Dermis microvascular lymphatic vessel endothelial cell (primary cell): ENCODE measurements around the gene VEZF1. TPM values are rescaled to one million over a fixed set of nuclear protein-coding genes. Genes with fewer than 3 reads are reported as not detected.

Experiments used
- DNase-seq, 2 donors: peaks; one replicate each; pipeline versions ENCODE4 v3.0.0 to v3.0.0-alpha.2; 2010; ENCODE audit warnings: low read depth in 2 of 2
- total RNA-seq: library from RNA; depleted of rRNA; stranded (reverse); fragments of >200 nt; gene quantifications from 2 replicates; pipeline ENCODE4 v1.2.1, GENCODE V29; 2014

VEZF1 gene, protein sequence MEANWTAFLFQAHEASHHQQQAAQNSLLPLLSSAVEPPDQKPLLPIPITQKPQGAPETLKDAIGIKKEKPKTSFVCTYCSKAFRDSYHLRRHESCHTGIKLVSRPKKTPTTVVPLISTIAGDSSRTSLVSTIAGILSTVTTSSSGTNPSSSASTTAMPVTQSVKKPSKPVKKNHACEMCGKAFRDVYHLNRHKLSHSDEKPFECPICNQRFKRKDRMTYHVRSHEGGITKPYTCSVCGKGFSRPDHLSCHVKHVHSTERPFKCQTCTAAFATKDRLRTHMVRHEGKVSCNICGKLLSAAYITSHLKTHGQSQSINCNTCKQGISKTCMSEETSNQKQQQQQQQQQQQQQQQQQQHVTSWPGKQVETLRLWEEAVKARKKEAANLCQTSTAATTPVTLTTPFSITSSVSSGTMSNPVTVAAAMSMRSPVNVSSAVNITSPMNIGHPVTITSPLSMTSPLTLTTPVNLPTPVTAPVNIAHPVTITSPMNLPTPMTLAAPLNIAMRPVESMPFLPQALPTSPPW
- total RNA-seq, result 22.9 and 31.0 TPM in 2 replicates

DNA sequence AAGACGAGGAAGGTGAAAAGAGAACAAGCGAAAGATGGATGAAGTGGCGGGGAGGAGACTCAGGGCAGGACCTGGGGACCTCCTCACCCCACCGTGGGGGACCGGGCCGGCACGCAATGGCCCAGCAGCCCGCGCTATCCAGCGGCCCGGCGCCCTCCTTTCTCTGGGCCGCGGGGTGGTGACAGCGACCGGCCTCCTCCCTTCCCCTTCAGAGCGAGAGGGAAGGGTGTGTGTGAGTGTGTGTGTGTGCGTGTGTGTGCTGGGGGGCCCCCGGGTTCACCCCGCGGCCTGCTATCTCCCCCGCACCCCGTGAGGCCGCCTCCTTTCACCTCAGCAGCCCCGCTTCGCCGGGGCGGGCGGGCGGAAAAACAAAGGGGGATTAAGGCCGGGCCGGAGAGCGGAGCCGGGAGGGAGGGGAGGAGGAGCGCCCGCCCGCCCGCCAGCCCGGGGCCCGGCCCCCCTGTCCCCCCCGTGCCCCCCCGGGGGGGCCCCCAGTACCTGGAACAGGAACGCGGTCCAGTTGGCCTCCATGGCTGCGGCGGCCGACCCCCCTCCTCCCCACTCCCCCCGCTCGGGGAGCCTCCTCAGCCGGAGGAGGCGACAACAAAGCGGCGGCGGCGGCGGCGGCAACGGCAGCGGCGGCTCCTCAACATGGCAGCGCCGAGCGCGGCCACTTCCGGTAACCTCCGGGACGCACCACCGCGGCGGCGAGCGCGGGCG is at the start of gene VEZF1:
TSS of gene VEZF1 (minus strand) at position 674 of the 720 bp plus-strand sequence. CDS start at position 531, 143 bp downstream.
- peak in 1 of 2 donors; percentile 65 for DNase-seq

DNA sequence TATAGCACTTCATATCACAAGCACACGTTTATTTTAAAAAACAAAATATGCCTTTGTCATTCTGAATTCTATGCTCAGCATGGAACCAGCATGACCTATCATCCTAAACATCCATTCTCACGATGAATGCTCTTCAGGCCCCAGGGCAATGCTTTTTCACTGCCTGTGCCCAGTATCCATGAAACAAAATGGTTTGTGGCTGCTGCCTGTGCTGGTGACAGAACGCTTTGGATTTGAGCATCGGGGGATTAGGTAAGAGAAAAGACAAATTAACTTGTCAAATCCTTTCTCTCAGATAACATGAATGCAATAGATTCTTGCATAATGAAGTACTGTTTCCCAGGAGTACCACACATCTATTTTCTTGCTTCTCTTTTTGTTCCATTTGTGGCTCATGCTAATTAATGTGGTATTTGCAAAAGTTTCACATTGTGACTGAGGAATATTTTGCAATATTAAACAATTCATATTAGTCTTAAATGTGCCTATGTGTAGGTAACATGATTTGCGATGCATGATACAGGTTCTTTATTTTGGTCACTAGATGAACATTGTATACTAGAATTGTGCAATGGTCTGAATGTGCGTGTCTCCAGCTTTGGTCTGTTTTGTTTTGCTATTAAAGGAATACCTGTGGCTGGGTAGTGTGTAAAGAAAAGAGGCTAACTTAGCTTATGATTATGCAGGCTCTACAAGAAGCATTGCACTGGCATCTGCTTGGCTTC is 44.8 kb upstream of the VEZF1 start:
- DNase-seq, result no peak

DNA sequence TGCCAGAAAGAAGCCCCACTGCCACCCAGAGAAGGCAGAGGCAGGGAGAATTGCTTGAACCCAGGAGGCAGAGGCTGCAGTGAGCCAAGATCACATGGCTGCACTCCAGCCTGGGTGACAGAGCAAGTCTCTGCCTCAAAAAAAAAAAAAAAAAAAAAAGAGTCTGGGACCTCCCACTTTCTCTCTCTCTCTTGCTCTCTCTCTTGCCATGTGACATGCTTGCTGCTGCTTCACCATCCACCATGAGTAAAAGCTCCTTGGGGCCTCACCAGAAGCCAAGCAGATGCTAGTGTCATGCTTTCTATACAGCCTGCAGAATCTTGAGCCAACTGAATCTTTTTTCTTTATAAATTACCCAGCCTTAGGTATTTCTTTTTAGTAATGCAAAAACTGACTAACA is 40.5 kb upstream of the VEZF1 start:
- no peak for DNase-seq

DNA sequence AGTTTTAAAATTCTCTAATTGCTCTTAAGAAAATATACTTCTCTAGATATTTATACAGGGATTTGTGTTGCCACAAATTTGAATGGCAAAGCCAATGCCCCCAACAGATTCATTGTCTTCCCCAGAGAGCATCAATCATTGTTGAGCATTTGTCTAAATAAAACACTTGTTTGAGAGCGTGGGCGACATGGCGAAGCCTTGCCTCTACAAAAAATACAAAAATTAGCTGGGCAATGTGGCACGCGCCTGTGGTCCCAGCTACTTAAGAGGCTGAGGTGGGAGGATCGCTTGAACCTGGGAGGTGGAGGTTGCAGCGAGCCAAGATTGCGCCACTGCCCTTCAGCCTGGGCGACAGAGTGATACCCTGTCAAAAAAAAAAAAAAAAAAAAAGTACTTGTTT is 32.3 kb upstream of the VEZF1 start:
- DNase-seq, result no peak

DNA sequence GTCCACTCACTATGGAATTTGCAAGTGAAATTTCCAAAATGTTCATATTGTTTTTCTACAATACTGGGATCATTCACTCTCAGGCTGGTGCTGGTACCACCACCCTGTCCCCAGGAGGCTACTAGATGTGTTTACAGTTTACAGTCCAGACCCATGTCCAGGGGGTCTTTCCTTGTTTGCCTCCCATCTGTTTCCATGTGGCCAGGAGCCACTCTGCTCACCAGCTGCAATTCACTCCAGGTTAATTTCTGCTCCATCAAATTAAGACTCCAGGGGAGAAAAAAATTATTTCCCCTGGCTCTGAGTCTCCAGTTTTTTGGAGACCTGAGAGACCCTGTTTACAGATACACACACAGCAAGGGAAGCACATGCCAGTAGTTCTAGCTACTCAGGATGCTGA is 31.5 kb upstream of the VEZF1 start:
- no peak for DNase-seq

DNA sequence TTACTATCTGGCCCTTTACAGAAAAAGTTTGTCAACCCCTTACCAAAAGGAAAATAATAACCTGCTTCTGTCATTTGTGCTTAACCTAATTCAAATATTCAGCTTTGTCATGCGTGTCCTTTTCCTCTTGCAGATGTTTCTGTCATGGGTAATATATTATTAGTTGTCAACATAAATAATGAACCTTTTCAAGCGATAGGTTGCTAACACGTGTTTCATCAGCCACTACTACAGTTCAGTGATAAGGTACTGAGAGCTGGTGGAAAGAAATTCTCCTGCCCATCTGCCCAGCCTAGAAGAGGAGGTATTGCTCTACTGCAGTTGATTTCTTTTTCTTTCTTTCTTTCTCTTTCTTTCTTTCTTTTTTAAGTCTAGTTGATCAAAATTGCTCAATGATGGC is 31.0 kb upstream of the VEZF1 start:
- no peak for DNase-seq

DNA sequence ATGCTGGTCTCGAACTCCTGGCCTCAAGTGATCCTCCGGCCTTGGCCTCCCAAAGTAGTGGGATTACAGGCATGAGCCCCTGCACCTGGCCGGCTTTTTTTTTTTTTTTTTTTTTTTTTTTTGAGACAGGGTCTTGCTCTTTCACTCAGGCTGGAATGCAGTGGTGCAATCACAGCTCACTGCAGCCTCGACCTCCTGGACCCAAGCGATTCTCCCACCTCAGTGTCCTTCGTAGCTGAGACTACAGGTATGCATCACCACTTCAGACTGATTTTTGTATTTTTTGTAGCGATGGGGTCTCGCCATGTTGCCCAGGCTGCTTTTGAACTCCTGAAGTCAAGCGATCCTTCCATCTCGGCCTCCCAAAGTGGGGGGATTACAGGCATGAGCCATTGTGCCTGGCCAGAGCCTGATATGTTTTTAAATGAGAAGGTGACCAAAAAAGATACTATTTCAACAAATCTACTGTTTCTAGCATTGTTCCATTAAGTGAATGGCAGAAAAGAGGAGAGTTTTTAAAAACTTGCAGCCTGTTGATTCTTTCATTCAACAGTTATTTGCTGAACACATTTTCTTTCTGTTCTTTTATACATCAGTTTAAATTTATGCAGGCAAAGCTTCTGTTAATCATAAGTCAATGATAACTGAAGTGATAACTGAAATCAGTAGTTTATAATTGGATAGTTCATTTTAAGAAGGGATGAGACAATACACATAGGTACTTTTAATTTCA is 22.2 kb upstream of the VEZF1 start:
- DNase-seq, result no peak

DNA sequence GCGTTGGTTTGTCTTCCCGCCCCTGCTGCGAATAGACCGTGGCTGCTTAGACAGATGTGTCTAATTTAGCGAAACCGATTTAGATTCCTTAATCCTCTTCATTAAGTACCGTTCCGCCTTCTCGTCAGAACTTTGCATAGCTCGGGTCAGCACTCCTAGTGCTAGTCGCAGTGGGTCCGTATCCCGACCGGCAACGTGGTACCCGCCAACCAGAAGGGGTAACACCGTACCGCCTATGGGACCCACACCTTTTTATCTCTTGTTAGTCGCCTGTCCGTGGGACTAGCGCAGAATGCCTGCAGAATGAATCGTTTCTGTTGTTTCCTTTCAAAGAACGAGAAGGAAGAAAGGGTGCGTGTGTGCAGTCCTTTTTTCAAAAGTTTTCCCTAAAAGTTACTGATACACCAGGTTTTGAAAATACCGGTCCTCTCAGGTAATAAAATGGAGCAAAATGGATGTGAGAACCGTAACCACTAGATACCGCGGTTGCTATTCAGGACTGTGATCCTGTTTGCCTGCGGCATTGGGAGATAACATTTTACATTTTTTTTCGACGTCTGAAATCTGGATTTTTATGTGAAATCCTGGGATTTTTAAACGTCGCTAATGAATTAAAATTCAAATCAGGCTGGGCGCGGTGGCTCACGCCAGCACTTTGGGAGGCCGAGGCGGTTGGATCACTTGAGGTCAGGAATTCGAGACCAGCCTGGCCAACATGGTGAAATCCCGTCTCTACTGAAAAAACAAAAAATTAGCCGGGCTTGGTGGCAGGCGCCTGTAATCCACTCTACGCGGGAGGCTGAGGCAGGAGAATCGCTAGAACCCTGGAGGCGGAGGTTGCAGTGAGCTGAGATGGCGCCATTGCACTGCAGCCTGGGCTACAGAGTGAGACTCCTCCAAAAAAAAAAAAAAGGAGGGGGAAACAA is 20.0 kb upstream of the VEZF1 start:
- no peak for DNase-seq

DNA sequence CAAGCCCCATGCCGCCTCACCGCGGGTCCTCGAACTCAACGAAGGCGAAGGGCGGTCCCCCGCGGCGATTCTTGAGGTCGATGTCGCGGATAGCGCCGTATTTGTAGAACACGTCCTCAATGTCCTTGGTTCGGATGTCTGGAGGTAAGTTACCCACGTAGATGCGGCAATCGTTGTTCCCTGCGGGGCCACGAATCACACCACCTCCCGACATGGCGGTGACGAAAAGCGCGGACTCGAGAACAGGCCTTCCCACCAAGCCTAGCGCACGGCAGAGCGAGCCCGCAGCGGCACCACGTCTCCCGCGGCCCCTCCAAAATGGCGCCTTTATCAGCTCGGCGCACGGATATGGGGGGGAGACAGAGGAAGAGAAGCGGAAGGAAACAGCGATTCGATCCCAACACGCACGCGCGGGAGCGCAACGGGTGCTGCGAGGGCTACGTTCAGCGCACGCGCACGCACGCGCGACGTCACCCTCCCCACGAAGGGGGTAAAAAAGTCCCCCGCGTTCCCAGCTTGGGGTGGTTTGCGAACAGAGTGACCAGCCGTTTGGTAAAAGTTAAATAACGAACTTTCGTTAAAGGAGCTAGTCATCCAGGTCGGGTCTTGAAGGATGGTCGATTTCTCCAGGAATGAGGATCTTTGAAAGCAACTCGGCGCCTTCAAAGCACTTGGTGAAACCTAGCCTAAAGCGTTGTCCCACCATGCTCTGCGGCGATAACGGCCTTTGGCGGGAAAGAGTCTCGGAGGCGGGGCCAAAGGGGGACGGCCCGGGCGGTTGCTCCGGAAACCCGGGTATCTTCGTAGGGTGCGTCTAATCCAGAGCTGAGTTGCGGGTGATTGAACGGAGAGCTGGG is 19.1 kb upstream of the VEZF1 start, which contains the start of gene SRSF1:
TSS of gene SRSF1 (minus strand) at position 323 of the 857 bp plus-strand sequence. CDS start at position 214, 109 bp downstream.
- peak; percentile 98 for DNase-seq

DNA sequence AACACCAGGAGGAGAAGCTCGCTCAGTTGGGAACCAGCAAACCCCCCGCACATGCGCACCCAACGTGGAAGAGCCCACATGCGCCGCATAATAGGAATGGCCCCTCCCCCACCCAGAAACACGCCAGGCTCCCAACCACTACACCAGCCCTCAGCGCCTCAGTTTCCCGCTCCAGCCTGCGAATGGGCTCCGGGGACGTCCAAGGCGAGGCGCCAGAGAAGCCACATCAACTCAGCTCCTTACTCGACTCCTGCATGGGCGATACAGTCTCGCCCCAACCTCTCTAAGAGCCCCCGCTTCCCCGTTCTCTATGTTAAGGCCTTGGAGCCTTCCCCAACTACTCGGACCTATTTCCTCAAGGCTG is 18.5 kb upstream of the VEZF1 start:
- DNase-seq, result peak; percentile 56 to 80

DNA sequence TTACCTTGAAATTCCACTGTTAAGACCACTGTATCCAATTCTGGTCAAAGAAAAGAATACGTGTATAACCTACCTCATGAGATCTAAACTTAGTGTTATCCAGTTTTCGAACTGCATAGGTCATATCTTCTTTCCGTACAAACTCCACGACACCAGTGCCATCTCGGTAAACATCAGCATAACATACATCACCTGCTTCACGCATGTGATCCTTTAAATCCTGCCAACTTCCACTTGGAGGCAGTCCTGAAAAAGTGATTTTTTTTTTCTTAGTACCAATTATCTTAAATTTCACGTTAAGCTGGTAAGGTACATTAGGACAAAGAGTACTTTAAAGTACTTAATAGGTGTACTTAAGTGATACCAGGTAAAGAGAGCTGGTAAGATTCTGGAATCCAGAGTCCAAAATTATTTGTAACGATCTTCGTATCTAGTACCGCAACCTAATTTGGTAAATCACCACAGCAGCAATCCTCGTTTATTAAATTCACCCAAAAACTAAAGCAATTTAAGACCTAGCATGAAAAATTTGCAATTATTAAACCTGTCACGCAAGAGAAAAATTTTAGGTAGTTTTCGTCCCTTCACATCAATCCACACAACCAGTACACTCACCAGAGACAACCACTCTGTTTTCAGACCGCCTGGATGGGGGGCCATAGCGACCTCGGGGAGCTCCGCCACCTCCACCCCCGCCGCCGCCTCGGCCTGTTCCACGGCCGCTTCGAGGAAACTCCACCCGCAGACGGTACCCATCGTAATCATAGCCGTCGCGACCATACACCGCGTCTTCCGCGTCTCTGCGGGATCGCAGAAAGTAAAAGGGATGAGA is 17.9 kb upstream of the VEZF1 start:
- peak in 1 of 2 donors; percentile 21 for DNase-seq

DNA sequence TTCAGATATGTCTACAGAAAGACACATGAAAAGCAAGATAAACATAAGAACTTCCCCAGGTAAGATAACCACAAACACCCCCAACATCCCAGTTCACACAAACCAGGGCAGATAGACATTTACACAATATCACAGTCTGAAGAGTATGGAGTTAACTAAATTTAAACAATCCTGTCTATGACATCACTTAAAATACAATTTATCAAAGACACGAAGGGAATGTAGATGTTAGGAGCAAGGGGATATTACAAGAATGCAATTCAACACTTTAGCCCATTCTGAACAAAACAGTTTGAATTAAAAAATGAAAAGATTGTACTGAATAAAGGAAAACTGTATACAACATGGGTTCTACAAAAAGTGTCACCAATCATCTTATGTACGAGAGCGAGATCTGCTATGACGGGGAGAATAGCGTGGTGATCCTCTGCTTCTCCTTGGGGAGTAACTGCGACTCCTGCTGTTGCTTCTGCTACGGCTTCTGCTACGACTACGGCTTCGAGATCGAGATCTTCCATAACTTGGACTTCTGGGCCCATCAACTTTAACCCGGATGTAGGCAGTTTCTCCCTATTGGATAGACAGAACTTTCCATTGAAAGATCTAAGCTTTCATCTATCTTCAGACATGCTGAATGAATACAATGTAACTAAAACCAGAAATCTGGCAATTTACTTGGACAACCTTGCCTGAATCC is 17.1 kb upstream of the VEZF1 start:
- DNase-seq, result no peak

DNA sequence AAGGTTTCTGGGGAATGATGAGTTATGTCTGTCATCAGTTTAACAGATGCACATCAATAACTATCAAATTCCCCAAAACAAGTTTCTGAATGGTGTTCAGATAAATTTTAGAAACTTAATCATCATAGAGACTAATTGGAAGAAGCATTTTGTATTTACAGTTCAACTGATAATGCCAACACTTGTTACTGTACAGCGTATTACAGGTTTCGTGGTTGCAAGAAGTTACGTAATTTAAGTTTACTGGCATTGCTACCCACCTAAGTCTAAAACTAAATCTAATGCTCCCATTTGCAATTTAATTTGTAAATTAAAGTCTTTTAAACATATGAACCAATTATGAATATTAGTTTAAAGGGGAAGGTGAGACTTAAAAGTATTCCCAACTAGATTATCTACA is 16.0 kb upstream of the VEZF1 start:
- DNase-seq, result no peak

DNA sequence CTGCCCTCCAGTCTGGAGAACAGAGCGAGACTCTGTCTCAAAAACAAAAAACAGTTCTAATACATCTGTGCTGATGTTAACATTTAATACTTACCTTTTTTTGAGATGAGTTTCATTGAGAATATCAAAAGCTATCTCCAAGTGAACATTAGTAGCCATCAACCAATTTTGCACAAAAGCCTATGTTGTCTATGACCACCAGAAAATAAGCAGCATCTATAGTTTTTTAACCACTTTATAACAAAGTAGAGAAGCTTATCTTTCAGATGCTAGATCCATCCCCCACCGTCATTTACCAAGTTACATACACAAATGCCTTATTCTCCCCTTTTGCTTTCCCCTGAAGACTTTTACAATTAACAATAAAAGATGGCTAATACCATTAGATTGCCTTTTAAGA is 14.9 kb upstream of the VEZF1 start:
- DNase-seq, result no peak

DNA sequence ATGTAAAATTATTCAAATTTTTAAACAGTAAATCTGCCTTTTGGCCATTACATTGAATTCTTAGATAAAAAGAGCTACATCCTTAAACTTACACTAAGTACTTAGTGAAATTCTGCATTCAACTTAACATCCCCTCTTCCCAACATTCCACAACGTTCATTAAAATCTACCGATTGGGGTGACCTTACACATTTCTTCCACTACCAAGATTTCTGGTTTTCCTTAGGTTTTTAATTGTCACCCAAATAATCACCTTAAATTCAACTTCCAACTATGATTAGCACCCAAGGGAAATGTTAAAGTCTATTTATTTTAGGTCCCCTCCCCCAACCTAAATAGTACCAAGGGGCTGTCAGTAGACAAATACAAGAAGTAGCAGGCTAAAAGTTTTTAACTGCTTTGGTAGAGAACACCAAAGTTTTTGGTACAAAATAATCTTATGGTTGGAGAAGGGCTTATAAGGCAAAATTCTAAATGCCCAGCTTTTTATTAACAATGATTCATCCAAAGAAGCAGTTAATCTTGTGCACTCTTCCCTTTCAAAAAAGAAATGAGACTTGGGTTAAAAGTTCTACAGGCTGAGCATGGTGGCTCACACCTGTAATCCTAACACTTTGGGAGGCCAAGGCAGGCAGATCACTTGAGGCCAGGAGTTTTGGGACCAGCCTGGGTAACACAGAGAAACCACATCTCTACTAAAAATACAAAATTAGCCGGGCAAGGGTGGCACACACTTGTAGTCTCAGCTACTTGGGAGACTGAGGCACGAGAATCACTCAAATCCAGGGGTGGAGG is 14.3 kb upstream of the VEZF1 start:
- DNase-seq, result no peak

DNA sequence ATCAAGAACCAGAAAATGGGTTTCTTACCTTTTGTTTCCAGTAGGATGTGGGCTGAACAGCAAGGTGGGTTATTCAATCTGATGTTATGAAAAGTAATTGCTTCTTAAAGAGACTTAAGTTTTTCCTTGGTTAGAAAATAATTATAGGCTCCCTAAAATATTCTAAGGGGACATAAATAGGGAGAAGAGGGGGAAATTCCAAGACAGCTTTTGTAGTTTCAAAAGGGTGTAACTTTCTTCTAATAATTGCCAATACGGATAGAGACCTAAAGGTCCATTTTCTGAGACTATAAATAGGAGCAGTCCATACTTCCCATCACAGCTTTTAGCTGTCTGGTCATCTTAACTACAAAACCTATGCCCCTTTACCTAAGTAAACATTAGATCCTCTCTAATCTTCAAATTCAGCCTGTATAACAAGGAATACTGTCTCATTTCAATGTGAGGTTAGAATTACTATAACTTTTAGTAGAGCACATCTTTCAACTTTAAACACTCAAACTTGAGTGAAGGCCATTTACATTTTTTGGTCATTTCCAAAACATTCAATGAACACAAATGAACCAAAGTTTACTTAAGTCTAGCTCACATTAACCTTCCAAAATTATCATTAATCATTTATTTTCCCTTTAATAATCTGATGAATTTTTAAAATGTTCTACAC is 13.5 kb upstream of the VEZF1 start:
- DNase-seq, result no peak
